Limb (tissue), 2 donors: ENCODE data around the gene DOCK9.
"Not testable (repeated sequence)": the region's sequence is repeated elsewhere in the genome, so short reads cannot be mapped to it uniquely, and the experiment has no call there.

Experiments used
- DNase-seq, 2 donors: peaks; one replicate each; pipeline ENCODE4 v3.0.0-alpha.2; 2016; ENCODE audit errors: extremely low spot score in 2 of 2

Gene DOCK9

GRCh38 chr13:98824376-98825160, 153.3 kb downstream of the DOCK9 start:
- DNase-seq, result no peak

GRCh38 chr13:98823442-98823841, 154.4 kb downstream of the DOCK9 start:
- DNase-seq, result no peak

GRCh38 chr13:98822225-98822606, 155.6 kb downstream of the DOCK9 start:
- DNase-seq, result no peak

DNA sequence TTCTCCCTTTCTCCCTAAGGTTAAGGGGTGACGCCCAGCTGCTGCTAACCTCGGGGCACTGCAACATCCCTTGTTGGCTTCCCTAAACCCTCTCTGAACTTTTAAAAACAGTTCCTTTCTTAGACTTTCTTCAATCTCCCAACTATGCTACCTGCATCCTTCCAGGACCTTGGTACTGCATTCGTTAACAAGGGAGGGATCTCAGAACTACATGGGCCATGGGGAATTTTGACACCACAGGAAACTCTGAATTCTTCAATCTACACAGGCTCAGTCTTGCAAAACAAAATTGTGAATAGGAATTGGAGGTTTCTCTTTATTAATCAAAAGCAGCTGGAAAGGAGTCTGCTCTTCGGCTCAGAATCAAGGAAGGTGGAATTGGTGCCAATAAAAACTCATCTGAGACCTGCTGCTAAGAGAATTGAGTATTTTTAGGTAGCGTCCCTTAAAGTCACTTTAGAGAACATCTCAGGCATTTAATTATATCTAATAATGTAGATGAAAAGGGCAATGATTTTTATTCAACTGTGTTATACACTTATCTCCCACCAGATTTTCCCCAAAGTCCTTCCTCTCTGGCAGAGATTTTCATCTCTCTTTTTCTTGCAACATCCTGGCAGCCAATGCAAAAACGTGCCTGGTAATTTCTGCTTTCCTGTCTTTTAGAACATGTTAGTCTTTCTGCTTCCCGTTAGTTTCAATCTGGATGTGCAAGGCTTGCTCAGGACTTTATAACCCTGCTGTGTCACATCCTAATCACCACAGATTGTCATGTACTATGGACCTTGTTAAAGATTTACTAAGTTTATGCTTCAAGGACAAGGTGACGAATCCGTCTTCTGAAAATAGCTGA, 156.3 kb downstream of the DOCK9 start:
- DNase-seq, result peak in 1 of 2 donors; percentile 76

DNA sequence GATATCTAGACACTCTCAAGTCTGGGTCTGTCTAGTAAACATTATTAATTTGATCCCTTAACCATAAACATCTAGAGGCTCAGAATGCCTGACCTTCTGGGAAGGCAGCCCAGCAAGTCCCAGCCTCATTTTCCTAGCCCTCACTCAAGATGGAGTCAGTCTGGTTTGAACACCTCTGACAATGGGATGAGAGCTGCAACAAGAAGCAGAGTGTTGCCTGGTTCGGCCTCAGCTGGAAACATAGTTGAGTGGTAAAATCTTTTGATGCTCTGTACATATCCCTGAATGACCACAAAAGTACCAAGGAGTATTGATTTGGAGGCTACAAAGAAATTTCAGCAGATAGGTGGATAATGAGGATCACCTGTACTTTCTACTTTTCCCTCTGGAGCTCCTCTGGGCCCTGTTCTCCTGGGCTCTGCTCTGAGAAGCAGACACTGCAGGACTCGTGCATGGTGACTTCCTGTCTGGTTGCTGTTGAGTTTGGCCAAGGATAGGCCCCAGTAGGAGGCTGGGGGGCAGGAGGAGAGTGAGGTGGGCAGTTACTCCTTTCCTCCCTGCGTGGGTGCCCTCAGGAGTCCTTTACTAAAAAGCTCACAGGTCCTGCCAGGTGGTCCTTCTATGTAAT, 157.0 kb downstream of the DOCK9 start:
- no peak for DNase-seq

DNA sequence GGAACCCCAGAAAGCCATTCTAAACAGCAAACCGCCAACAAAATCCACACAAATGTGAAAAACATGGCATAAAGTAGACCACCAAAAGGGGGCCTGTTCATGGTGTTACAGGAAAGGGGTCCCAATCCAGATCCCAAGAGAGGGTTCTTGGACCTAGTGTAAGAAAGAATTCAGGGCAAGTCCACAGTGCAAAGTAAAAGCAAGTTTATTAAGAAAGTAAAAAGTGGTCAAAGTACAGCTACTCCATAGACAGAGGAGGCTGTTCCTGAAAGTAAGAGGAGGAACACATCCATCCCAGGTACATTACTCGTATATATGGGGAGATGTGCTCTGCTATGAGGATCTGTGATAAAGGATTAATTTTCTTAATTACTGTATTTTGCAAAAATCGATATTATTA, 157.6 kb downstream of the DOCK9 start:
- DNase-seq, result no peak

DNA sequence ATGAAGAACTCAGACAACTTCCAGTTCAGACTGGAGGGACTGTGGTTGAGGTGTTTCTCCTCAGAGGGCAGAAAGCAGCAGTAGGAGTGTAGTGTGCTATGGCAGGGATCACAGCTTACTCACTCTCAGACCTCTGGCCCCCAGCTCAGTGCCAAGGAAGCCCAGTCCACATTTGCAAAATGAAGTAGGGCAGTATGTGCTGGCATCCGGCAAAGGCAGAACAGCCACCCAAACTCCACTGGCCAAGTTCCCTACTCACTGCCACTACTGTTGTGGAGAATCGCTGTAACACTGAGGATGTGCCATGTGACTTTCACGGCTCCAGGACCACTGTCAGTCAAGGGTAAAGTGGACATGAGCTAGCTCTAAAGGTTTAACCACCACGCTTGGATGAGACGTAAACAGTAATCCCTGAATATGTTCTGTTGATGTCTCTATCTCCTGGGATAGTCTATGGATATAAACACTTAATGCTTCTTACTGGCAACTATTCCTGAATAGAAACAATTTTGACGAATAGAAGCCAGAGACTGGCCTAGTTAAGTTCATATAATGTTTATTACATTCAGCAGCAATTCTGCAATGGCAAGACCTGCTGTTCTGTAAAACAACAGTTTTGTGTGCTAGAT, 158.4 kb downstream of the DOCK9 start:
- DNase-seq, result no peak

DNA sequence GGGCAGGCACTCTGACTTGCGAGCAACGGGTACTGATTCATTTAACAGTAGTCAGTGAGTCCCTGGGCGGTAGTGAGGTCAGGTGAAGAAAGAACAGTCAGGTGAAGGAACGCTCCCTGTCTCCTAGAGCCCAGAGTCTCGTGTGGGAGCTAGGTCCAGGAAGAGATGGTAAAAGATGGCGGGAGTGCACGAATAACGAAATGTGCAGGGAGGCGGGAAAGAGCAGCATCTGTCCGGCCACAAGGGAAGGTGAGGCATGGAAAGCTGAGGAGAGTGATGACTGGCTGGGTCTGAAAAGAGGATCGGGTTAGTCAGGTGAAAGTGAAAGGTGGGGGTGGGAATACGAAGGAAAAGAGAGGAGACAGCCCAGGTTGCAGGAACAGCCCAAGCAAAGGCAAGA, 161.5 kb downstream of the DOCK9 start:
- no peak for DNase-seq

DNA sequence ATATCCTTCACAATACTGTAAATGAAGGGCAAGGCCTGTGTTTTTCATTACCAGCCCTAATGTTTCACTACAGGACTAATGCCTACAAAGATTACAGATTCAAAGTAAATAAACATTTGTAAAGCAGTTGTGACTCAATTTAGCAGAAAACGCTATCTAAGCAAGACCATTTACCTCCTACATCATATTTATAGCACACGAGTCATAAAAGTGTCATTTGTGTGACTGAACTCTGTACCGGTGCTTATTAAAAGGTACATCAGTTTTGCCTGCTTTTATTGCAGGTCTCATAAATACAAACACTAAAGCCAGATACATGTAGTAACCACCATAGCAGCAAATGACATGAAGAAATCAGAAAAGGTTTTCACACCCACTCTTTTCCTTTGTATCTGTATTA, 163.9 kb downstream of the DOCK9 start:
- DNase-seq, result no peak

GRCh38 chr13:98812186-98812790, 165.6 kb downstream of the DOCK9 start:
- DNase-seq, result not testable (repeated sequence)

- DNase-seq, result no peak
Measured at GRCh38 chr13:98810746-98811145, 167.1 kb downstream of the DOCK9 start.

DNA sequence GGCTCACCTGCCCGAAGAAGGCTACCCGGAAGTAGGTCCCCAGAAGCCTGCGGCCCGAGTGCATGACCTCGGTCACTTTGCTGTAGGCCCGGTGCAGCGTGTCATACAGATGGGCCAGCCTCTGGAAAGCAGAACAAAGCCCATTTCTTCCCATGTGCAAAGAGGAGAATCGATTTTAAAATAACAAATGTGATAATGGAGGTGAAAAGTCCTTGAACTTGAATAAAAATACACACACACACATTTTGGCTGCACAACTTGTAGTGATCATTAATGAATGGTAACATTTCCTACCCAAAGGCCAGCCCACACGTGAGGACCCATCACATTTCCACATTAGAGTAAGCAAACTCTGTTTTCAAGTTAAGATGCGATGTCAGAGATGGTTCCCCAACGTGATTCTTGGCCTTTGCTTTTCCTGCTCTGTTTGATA, 168.5 kb downstream of the DOCK9 start:
- no peak for DNase-seq

DNA sequence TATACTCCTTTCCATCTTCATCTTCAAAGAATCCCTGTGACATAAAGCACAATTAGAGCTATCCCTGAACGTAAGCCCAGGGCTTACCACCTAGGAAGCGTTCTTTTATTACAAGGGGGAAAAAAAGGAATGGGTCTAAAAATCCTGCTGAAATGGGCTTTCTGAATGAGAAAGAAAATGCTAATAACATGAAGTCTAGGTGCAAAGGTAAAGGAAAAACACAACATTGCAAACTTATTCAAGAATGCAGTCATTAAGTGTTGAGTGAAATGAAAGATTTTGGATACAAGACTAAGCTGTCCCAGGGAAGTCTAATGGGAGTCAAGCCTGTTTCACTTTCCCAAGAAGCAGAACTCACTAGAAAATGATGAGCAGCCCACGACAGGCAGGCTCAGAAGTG, 170.1 kb downstream of the DOCK9 start:
- no peak for DNase-seq

DNA sequence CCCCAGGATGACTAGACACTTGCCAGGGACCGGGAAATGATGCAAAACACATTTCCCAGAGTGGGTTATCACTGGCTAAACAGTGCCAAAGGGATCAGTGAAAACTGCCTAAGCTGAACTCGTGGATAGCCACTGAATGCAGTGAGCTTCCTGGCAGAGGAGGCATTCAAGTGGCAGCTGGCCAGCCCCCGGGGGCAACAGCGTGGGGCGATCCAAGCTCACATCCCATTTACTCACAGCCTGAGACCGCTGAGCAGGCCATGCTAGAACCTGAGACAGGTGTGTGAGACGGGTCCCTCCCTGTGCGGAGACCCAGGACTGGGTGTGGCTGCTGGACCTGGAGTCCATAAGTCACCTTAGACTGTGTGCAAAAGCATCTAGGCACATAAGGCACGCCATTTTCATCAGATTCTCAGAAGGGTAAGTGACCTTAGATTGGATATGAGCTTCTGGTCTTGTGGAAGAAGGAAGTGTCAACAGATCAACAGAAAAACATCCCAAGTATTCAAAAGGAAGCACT, 173.5 kb downstream of the DOCK9 start:
- DNase-seq, result no peak

DNA sequence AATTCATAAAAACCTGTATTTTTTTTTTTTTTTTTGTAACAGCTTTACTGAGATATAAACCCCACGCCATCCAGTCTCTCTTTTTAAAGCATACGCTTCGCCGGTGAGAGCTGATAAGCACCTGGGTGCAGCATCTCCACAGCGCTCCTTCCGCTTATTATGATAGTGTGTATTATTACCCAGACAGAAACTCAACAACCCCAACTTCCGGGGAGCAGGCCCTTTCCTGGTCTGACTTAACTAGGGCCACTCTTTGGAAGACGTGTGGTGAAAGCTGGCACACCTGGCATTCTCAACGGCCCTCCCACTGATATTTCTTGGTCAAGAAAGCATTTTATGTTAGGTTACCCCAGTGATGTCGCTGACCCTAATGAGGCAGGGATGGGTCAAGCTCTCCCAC, 173.9 kb downstream of the DOCK9 start:
- no peak for DNase-seq

- DNase-seq, result no peak
Measured at GRCh38 chr13:98803111-98803561, 174.7 kb downstream of the DOCK9 start.

DNA sequence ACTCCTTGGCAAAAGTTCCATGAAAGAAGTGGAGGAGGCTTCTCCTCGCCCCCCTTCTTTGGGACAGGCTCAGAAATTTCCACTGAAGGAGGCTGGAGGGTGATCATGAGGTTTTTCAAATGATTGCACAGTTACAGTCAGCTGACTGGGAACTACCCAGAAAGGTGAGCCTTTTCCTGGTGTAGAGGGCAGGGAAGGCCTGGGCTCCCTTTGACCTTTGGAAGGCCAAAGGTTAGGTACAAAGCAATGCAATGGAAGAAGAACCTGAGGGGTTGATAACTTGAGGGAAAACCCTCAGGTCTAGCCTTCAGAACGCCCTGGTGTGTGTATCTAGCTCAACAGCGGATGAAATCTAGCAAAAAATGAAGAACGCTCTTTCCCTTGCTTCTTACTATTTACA, 175.3 kb downstream of the DOCK9 start:
- DNase-seq, result no peak

GRCh38 chr13:98801626-98802418, 176.0 kb downstream of the DOCK9 start:
- no peak for DNase-seq

DNA sequence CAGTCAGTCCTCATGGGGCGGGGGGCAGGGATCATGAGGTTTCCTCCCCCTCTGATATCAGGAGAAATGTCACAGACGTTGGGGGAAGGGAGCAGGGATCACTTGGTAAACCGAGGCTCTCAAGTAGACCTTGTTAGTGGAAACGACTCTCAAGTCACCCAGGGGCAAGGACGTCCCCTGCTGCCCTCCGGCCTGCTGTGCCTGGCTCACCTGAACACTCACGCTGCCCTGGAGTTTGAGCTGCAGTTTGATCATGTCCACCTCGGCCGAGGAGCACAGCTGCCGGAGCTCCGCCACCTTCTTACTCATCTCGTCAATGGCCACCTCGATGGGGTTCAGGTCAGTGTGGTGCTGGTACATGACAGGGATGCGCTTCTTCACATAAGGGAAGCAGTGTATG, 177.8 kb downstream of the DOCK9 start:
- DNase-seq, result no peak
